IPS-20b (cell line): Measurements from ENCODE around the gene CEACAM21.

Source experiments
- H3K27ac ChIP-seq: one replicate; pipeline ENCODE4 v1.5.1; 2013; ENCODE audit warnings: low read length
- H3K27me3 ChIP-seq: 2 replicates; pipeline ENCODE4 v1.6.1; 2013; ENCODE audit warnings: mild to moderate bottlenecking, low read length, inconsistent platforms; ENCODE audit not compliant: insufficient read depth
- H3K36me3 ChIP-seq: 2 replicates; pipeline ENCODE4 v1.6.1; 2013; ENCODE audit warnings: low read depth, mild to moderate bottlenecking, inconsistent platforms, low read length, moderate library complexity; ENCODE audit not compliant: insufficient read depth
- H3K4me1 ChIP-seq: 2 replicates; pipeline ENCODE4 v1.6.1; 2013; ENCODE audit warnings: mild to moderate bottlenecking, control low read depth, inconsistent platforms, low read length, moderate library complexity; ENCODE audit not compliant: insufficient read depth
- H3K4me3 ChIP-seq: 2 replicates; pipeline ENCODE4 v1.5.1; 2013; ENCODE audit warnings: mild to moderate bottlenecking, low read length, inconsistent platforms
- H3K9ac ChIP-seq: 2 replicates; pipeline ENCODE4 v1.6.1; 2013; ENCODE audit warnings: low read depth, mild to moderate bottlenecking, inconsistent platforms, low read length, moderate library complexity
- H3K9me3 ChIP-seq: 2 replicates; pipeline ENCODE4 v1.6.1; 2013; ENCODE audit warnings: mild to moderate bottlenecking, low read depth, low read length, inconsistent platforms; ENCODE audit not compliant: insufficient read depth

CEACAM21 gene

DNA sequence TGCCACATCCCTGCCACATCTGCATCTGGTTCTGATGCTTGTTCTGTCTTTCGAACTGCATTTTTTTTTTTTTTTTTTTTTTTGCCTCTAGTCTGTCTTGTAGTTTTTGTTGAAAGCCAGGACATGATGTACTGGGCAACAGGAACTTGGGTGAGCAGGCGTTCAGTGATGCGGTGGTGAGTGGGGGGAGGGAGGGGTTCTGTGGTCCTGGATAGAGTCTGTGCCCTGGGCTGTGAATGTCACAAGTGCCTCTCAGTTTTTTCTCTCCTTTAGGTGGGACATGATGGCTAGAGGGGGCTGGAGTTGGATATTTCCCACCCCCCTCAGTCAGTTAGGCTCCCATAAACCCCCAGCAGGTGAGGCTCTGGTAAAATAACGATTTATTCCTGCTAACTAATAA, 47.4 kb downstream of the CEACAM21 start:
- Histone ChIP-seq H3K27ac (no peak overlapping the region), H3K4me1 (no peaks in the 10 kb centered on the region), H3K9ac (no peak overlapping the region), H3K27me3 (no peaks in the 10 kb centered on the region; the same call in 1 of the 2 replicates), H3K4me3 (no peak overlapping the region), H3K36me3 (no peaks in the 10 kb centered on the region), H3K9me3 (no peaks in the 10 kb centered on the region)

DNA sequence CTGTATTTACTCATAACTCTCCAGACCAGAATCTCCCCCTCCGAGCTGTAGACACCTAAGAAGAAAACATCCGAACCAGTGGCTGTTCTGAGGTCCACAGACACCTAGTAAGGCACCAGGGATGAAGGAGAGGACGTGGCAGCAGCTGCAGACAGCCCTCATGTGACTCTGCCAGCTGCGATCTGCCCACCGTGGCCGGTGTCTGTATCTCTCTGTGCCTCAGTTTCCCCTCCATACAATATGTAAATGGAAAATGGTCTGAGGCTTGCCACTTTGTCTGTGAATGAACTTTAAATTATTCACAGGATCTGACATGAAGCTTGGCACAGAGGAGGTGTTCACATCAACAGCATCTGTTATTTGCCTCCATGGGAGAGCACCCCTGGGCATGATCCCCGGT, 48.5 kb downstream of the CEACAM21 start:
- Histone ChIP-seq H3K27ac (no peak overlapping the region), H3K9ac (no peak overlapping the region), H3K4me3 (no peak overlapping the region), H3K4me1 (no peaks in the 10 kb centered on the region), H3K27me3 (no peaks in the 10 kb centered on the region; the same call in 1 of the 2 replicates), H3K36me3 (no peaks in the 10 kb centered on the region), H3K9me3 (no peaks in the 10 kb centered on the region)

DNA sequence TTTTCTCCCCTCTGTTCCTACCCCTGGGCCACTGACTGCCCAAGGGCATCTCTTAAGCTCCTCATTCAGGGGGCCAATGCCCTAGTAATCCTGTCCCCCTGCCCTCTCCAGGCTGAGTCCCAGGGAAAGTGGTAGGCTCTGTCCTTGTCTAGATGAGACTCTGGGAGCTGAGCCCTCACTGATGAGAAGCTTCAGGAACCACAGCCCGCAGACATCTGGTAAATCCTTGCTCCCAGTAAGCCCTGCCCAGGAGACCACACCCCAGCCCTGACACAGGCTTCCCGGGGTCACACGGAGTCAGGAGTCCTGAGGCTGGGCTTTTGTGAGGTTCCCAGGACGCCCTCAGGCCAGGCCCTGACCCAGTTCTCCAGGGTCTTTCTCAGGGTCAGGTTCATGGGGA, 49.0 kb downstream of the CEACAM21 start:
- Histone ChIP-seq H3K27ac (no peak overlapping the region), H3K4me3 (no peak overlapping the region), H3K36me3 (no peaks in the 10 kb centered on the region), H3K4me1 (no peaks in the 10 kb centered on the region), H3K9ac (no peak overlapping the region), H3K27me3 (no peaks in the 10 kb centered on the region; the same call in 1 of the 2 replicates), H3K9me3 (peaks cover 3% of the 10 kb centered on the region; the same call in 1 of the 2 replicates)

DNA sequence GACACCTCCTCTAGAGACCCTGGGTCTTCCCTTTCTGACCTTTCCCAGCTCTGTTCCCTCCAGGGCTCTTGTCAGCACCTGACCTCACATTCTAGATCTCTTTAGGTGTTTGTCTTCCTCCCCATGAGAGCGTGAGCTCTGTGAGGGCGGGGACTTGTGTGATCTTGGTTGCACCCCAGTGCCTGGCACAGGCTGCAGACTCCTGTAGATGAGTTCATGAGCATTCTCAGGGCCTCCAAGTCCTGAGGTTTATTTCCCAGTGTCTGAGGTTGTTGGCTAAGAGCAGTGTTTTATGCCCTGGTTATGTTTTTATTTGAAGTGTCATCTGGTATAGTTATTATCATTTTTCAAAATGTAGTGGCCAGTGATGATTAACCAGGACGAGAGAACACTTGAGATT, 50.3 kb downstream of the CEACAM21 start:
- no peak overlapping the region for H3K4me3 ChIP-seq
- H3K9ac ChIP-seq, result no peak overlapping the region
- H3K36me3 ChIP-seq, result no peaks in the 10 kb centered on the region
- no peaks in the 10 kb centered on the region for H3K4me1 ChIP-seq
- H3K9me3 ChIP-seq, result peaks cover 16% of the 10 kb centered on the region; the same call in 1 of the 2 replicates
- no peak overlapping the region for H3K27ac ChIP-seq
- no peaks in the 10 kb centered on the region; the same call in 1 of the 2 replicates for H3K27me3 ChIP-seq

DNA sequence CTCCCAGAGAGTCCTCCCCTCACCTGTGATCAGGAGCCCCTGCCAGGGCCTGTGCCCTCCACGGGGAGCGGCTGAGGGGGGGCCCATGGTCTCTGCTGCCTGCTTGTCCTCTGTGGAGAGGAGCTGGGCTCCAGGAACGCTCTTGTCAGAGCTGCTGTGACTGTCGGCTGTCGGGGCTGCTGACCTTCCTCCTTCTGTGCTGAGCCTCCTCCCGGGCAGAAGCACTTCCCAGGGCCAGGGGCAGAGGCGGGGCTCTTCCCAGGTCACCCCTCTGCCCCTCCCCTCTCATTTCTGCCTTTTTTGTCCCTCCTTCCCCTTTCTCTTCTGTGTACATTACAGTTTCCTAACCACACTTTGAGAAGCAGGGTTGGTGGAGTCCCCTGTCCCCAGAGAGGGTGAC, 50.9 kb downstream of the CEACAM21 start, which contains the start of gene CEACAM4:
CEACAM4 (minus strand) TSS at position 198 of the 400 bp plus-strand sequence; CDS start at position 87, 111 bp downstream.
- no peak within 1 kb of the TSS for H3K27ac ChIP-seq
- no peaks in the 10 kb centered on the region; the same call in 1 of the 2 replicates for H3K27me3 ChIP-seq
- H3K9ac ChIP-seq, result no peak within 1 kb of the TSS
- H3K36me3 ChIP-seq, result no peaks in the 10 kb centered on the region
- H3K4me1 ChIP-seq, result no peaks in the 10 kb centered on the region
- no peak within 1 kb of the TSS for H3K4me3 ChIP-seq
- peaks cover 20% of the 10 kb centered on the region; the same call in 1 of the 2 replicates for H3K9me3 ChIP-seq

DNA sequence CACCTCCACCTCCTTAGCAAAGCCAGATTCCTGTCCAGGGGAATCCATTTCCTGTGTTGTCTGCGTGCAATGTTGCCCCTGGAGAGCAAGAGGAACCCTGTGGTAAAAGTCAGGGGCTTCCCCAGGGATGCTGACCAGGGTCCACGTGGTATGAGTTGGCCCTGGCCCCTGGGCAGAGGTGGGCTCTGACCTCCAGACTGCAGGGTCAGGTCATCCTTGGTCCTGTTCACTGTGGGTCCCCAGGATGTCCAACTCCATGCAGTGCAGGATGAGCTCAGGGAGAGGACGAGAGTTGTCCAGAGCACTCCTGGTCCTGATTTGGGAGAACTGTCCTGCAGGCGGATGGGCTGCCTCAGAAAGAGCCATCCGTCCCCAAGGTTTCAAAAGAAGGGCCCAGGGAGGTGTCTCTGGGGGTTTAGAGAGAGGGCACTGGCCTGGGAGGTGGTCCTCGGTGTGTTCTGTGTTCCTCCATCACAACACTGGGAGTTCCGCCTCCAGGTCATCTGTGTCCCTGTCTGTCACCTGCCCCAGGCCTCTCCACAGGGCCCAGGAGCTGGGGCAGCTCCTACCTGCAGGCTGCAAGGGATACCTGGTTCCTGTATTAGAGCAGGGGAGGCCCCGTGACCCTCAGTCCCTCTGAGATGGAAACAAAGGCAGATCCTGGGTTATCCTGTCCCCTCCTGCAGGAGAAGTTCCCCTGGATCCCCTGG, 52.2 kb downstream of the CEACAM21 start:
- no peak overlapping the region for H3K9ac ChIP-seq
- no peak overlapping the region for H3K4me3 ChIP-seq
- no peaks in the 10 kb centered on the region for H3K4me1 ChIP-seq
- no peaks in the 10 kb centered on the region; the same call in 1 of the 2 replicates for H3K27me3 ChIP-seq
- peaks cover 27% of the 10 kb centered on the region for H3K9me3 ChIP-seq
- no peak overlapping the region for H3K27ac ChIP-seq
- H3K36me3 ChIP-seq, result no peaks in the 10 kb centered on the region
